ENCODE results near the gene FBXO30. TPM values are rescaled to one million over a fixed set of nuclear protein-coding genes. Genes with fewer than 3 reads are reported as not detected.

FBXO30 gene, protein sequence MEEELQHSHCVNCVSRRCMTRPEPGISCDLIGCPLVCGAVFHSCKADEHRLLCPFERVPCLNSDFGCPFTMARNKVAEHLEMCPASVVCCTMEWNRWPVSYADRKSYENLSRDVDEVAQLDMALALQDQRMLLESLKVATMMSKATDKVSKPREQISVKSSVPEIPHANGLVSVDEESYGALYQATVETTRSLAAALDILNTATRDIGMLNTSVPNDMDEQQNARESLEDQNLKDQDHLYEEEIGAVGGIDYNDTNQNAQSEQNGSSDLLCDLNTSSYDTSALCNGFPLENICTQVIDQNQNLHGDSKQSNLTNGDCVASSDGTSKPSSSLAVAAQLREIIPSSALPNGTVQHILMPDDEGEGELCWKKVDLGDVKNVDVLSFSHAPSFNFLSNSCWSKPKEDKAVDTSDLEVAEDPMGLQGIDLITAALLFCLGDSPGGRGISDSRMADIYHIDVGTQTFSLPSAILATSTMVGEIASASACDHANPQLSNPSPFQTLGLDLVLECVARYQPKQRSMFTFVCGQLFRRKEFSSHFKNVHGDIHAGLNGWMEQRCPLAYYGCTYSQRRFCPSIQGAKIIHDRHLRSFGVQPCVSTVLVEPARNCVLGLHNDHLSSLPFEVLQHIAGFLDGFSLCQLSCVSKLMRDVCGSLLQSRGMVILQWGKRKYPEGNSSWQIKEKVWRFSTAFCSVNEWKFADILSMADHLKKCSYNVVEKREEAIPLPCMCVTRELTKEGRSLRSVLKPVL
- 6.3 and 7.7 TPM in 2 replicates for total RNA-seq (2014; rRNA removed; shearing (Covaris generic))

DNA sequence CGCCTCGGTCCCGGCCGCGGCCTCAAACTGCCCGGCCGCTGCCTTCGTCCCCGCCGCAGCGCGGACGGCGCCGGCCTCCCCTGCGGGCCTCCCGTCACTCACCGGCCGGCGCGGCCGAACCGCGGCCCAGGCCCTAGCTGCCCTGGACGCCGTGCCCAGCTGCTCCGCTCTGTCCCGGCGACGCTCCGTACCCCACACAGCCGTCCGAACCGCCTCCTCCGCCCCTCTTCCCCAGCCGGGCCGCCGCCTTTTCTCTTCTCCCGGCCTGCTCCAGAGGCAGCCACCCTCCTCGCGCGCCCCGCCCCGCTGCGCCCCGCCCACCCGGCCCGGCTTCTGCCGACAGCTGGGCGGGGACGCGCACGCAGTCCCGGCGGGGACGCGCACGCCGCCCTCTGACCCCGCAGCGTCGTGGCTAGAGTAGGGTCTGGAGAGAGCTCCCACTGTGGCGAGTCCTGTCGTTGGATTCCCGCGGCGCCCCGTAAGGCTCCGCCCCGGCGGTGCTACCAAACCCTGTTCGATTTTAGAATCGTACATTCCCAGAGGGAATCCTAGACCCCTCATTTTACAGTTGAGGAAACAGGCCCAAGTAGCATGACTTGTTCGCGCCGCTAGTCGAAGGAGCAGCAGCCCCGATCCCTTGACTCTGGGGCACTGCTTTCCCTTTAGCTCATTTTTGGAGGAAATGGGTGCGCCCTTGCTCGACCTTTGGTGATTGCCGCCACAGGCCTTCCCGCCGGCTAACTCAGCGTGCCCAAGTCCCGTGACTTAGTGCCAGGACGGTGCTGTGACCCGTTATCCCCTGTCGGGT is at the start of gene FBXO30:
FBXO30 (minus strand) TSS at position 295 of the 808 bp plus-strand sequence. CDS start 8,390 bp downstream, outside the sequence.
- in situ Hi-C loops (cut with HindIII; ENCODE audit: low sequenced_read_pairs) = no loop called here
- DNase-seq (ENCODE audit: low spot score) = peak; percentile 81

DNA sequence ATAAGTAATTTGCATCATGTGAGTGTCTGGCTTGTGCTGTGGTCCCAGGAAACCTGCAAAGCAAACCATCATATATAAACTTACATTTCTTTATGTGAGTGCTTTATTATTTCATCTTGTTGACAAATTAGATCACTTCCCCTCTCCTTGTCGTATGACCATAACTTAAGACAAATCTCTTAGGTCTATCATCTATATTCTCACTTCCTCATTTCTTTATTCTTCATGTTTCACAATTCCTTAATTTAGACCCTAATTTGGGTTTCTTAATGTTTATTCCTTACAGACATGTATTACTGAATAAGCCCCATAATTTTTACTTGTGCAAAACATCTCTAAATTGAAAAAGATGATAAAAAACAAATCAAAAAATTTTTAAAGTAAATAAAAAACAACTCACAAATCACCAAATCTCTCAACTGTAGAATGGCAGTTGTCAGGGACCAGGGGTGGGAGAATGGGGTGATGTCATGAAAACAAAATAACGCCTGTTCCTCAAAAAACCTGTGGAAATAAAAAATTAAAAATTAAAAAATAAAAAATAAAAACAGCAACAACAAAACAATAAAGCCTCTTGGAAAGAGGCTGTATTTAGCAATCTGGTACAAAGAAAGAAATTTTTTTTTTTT is 49.5 kb upstream of the FBXO30 start:
- in situ Hi-C loops (cut with HindIII; ENCODE audit: low sequenced_read_pairs) = no loop called here
- no peak for DNase-seq (ENCODE audit: low spot score)

DNA sequence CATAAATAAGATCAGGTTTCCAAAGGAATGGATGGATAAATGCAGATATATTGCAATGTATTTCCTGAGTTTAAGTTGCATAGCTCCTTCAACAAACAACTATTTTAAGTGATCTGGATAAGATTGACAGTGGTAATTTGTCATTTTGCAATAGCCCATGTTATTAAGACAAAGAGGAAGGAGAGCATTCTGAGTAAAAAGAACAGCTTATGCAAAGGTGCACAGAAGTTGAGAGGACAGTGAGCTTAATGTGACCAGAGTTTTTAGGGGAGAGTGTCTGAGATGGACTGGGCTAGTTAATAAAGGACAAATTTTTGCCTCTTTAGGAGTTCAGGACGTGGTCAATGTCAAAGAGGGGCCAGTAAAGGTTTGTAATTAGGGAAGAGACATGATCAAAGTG is 48.8 kb upstream of the FBXO30 start:
- in situ Hi-C loops (cut with HindIII; ENCODE audit: low sequenced_read_pairs) = no loop called here
- DNase-seq (ENCODE audit: low spot score) = no peak

DNA sequence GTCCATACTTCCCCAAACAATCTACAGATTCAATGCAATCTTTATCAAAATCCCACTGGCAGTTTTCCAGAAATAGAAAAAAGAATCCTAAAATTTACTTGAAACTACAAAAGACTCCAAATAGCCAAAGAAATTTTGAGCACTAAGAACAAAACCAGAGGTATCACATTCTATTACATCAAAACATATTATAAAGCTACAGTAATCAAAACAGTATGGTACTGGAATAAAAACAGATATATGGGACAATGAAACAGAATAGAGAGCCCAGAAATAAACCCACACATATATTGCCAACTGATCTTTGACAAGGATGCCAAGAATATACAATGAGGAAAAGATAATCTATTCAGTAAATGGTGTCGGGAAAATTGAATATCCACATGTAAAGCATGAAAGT is 46.0 kb upstream of the FBXO30 start:
- in situ Hi-C loops (cut with HindIII; ENCODE audit: low sequenced_read_pairs) = no loop called here

DNA sequence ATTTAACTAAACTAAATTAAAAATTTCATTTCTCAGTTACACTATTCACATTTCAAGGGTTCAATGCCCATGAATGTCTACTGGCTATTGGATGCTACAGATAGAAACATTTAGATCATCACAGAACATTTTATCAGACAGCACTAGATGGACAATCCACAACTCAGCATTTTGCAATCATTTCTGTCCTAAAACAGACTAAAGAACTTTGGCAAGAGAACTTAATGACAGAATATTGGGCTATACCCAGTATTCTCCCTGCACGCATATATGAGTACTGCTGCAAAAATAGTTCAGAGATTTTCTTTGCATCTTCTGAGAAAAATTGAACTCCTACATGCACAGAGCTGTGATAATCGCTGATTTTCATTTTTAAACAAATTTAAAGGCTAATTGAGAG is 36.1 kb upstream of the FBXO30 start:
- in situ Hi-C loops (cut with HindIII; ENCODE audit: low sequenced_read_pairs) = no loop called here
- no peak for DNase-seq (ENCODE audit: low spot score)

More for the DNA sequence above, 46.0 kb upstream of the FBXO30 start:
- no peak for DNase-seq (ENCODE audit: low spot score)

DNA sequence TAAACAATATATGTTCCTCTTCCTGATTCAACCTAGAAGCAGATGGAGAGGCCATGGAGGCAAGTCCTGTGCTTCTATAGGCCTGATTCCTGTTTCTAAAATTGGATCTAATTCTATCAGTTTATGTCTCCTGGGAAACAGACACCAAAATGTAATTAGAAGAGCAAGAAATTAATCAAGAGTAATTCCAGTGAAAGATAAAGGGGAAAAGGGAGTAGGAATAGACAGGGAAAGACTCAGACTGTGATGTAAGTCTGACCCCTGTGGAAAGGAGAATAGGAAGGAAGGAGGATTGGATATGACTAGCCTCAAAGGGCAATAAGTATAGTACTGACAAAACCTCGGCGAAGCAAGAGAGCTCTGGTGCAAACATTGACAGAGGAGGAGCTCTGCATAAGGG is 33.9 kb upstream of the FBXO30 start:
- DNase-seq (ENCODE audit: low spot score) = peak; percentile 3
- in situ Hi-C loops (cut with HindIII; ENCODE audit: low sequenced_read_pairs) = no loop called here

DNA sequence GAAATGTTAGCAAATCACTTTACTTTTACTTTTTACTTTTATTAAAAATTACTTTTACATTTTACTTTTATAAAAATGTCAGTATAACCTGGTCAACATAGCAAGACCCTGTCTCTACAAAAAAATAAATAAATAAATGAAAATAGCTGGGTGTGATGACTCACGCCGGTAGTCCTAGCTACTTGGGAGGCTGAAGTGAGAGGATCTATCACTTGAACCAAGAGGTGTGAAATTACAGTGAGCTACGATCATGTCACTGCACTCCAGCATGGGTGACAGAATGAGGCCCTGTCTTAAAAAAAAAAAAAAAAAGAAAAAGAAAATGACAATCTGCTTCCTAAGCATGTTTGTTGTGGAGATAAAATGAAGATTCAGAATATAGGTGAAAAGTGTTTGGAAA is 31.0 kb upstream of the FBXO30 start:
- in situ Hi-C loops (cut with HindIII; ENCODE audit: low sequenced_read_pairs) = no loop called here
- DNase-seq (ENCODE audit: low spot score) = no peak

DNA sequence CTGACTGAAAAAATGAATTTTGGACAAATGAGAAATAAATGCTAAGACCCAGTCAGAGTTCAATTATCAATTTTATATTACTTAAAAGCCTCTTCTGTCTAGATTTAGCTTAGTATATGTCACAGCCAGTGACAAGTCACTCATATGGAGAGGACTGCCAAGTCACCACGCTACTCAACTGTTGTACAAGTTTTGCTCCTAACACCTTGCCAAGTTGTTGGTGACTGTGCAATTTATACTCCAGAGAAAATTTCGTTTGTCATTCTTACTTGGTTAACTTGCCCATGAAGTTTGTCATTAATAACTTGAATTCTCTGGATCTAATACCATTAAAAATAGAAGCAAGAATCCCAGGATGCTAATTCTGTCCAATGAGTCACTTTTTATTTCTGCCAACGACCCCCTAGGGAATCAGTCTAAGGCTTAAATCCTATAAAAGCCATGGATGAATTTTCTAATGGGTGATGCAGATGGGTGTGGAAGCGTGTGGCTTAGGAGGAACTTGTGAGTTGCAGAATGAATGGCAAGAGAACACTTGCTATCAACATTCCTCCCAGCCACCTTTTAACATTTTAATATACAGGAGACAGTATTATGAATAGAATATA is 30.4 kb upstream of the FBXO30 start:
- no peak for DNase-seq (ENCODE audit: low spot score)
- in situ Hi-C loops (cut with HindIII; ENCODE audit: low sequenced_read_pairs) = no loop called here

DNA sequence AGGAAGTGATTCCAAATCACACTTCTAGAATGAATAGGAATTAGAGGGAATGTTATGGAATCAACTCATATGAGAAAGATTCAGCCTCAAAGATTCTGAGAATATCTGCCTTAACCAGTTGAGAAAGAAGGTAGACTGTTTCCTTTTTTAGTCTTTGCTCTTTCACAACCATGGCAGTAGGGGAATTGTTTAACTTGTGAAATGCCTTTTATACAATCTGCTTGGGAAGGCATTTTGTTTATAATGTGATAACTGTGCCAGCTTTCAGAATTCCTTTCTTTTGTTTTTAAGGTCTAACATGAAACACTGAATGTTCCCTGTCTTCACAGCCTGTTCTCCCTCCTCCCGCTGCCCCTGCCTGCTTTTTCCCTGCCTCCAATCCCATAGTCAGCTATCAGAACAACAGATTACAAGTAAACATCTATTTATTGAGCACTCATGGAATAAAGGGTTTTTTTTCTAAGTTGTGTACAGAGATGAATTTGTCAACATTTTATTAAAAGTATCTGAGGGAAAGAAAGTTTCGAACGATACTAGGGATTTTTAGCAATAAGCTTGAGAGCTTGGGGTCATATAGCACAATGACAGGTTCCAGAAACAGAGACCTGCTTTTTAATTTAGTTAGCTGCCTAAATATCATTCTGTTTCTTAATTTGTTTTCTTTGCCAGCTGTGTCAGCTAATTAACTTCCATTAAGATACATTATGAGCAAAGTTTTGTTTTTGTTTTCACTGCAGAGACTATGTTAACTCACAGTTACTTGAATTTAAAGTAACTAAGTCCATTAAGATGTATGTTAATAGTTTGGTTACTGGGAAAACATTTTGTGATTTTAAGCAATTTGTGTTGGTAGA is 28.3 kb upstream of the FBXO30 start:
- in situ Hi-C loops (cut with HindIII; ENCODE audit: low sequenced_read_pairs) = no loop called here
- DNase-seq (ENCODE audit: low spot score) = no peak

DNA sequence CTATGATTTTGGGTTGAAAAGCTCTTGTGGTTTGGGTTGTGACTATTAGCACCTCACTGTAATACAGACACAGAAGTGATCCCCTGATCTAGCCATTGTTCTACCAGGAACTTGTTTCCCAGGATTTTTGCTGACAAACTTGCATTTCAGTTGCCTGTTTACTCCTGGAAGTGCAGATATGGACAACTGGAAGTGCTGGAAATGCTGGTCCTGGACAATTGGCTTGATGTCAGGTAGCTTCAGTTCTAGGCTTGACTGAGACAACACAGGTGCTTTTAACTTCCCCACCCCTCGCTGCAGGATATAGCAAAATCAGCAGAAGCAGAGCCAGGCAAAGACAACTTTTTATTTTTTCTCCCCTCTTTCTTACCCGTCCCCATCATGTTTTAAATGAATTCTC is 27.1 kb upstream of the FBXO30 start:
- in situ Hi-C loops (cut with HindIII; ENCODE audit: low sequenced_read_pairs) = no loop called here
- DNase-seq (ENCODE audit: low spot score) = no peak

DNA sequence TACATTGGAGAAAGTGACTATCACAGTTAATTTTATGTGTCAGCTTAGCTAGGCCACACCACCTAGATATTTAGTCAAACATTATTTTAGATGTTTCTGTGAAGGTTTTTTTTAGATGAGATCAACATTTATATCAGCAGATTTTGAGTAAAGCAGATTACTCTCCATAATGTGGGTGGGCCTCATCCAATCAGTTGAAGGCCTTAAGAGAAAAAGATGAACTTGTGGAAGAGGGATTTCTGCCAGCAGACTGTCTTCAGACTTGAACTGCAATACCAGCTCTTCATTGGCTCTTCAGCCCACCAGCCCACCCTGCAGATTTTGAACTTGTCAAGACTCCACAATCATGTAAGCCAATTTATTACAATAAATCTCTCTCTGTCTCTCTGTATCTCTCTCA is 25.1 kb upstream of the FBXO30 start:
- in situ Hi-C loops (cut with HindIII; ENCODE audit: low sequenced_read_pairs) = no loop called here
- no peak for DNase-seq (ENCODE audit: low spot score)

DNA sequence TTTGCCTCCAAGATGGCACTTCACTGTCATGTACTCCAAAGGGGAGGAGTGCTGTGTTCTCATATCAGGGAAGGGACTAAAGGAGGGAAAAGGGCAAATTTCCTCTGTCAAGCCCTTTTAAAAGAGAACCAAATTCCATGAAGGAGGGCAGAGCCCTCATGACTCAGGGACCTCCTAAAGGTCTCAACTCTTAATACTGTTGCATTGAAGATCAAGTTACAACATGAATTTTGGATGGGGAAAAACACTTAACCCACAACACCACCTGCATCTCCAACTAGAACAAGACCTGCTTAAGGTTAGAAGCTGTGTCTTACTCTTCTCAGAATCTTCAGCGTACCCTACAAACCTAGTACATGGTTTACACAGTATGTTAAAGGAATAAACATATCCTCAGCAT is 23.7 kb upstream of the FBXO30 start:
- in situ Hi-C loops (cut with HindIII; ENCODE audit: low sequenced_read_pairs) = no loop called here
- DNase-seq (ENCODE audit: low spot score) = no peak

DNA sequence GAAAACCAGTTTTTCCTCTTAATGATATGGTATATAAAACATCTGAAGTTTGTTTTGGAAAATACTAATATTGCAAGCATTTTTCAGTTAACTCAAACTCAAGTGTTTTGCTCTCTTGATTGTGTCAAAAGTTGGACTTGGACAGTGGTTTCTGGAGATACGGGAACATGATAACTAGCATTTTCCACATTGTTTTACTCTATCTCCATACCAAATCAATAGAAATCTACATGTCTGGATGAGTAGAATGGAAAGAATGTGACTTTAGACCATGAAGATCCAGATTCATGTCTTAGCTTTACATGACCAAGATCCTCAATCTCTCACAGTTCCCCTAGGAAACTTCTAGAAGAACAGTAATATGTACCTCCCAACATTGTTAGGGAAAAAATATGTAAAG is 22.2 kb upstream of the FBXO30 start:
- in situ Hi-C loops (cut with HindIII; ENCODE audit: low sequenced_read_pairs) = no loop called here
- no peak for DNase-seq (ENCODE audit: low spot score)

DNA sequence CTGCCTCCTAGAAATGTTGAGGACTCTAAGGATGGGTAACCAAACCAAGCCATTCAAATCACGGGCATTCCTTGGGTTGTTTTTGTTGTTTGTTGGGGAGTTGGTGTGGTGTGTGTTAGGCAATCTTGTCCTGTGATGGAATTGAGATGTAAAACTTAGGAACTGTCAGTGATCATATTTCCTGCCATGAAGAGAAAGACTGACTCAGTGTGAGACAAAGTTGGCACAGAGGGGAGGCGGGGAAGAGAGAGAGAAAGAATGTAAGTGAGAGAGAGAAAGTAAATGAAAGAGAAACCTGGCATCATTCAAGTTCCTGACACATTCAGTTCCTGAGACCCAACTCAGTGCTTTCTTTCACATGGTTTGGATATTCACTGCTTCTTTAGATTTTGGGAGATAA is 21.6 kb upstream of the FBXO30 start:
- in situ Hi-C loops (cut with HindIII; ENCODE audit: low sequenced_read_pairs) = no loop called here
- DNase-seq (ENCODE audit: low spot score) = no peak

DNA sequence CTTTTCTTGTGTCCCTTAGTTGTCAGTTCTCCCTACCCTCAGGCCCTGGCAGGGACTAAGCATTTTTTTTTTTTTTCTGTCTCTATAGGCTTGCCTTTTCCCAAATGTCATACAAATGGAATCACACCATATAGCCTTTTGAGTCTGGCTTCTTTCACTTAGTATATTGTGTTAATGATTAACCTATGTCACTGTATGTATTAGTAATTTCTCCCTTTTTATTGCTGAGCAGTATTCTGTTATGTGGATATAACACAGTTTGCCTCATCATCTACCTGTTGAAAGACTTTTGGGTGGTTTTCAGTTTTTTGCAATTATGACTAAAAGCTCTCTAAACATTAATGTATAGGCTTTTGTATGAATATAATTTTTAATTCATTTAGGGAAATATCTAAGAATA is 16.0 kb upstream of the FBXO30 start:
- in situ Hi-C loops (cut with HindIII; ENCODE audit: low sequenced_read_pairs) = no loop called here

DNA sequence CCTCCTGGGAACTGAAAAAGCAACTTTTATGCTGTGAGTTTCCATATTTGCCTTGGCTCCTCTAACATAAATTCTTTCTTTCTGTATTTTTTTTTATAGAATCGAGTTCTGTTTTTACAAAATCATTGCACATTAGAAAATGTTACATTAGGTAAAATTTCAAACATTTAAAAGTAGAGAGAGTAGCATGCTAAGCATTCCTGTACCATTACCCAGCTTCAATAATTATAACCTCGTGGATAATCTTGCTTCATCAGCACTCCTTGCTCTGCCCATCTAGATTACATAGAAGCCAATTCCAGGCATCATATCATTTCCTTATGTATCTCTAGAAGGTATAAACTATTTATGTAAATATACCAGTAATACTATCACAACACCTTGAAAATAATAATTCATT is 15.4 kb upstream of the FBXO30 start:
- DNase-seq (ENCODE audit: low spot score) = no peak
- in situ Hi-C loops (cut with HindIII; ENCODE audit: low sequenced_read_pairs) = no loop called here

More for the DNA sequence above, 16.0 kb upstream of the FBXO30 start:
- no peak for DNase-seq (ENCODE audit: low spot score)

DNA sequence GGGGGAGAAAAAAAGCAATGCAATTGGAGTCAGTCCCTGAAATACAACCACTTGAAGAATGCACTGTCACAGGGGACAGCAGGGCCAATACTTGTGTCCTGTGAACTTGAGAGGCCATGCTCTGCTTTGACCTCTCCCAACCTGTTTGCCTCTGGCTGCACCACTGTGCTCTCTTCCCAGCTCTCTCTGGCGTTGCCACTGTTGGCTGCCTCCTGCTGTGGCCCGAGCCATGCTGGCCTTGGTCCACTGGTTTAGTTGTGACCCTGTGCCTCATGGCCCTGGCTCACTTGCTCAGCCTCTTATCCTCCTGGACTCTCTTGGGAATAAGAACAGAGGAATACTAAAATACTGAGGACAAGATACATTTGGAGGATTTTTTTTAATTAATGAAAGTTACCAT is 14.5 kb upstream of the FBXO30 start:
- DNase-seq (ENCODE audit: low spot score) = no peak
- in situ Hi-C loops (cut with HindIII; ENCODE audit: low sequenced_read_pairs) = no loop called here

DNA sequence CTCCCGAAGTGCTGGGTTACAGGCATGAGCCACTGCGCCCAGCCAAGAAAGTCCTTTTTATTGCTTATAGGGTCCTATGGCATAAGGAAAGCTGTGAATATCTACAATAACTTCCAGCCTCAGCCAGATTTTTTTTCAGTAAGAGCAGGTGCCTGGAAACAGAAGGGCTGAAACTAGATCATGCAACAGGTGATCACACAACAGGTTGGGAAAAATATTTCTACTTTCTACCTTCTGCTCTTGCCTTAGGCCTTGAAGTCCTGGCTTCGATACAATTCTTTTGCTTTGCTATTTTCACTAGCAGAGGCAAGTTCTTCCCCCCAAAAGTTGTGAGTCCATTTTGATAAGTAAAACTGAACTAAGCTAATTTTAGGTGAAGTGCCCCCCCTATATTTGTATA is 9.7 kb upstream of the FBXO30 start:
- in situ Hi-C loops (cut with HindIII; ENCODE audit: low sequenced_read_pairs) = no loop called here

More for the DNA sequence above, 9.7 kb upstream of the FBXO30 start:
- no peak for DNase-seq (ENCODE audit: low spot score)
